PFSK-1 (cell line): Measurements from ENCODE around the gene SUDS3.

Experiments
- FOXP2 ChIP-seq: optimal IDR thresholded peaks from 2 replicates; pipeline ENCODE3; 2011; ENCODE audit warnings: borderline replicate concordance, control low read depth, inconsistent platforms; ENCODE audit not compliant: insufficient read depth; ENCODE audit errors: extremely low read length, extremely low read depth
- TAF1 ChIP-seq: IDR thresholded peaks from 2 replicates; pipeline ENCODE4 v1.6.1; 2012; ENCODE audit warnings: low read length, control low read depth, borderline replicate concordance; ENCODE audit not compliant: insufficient read depth

SUDS3 gene

DNA sequence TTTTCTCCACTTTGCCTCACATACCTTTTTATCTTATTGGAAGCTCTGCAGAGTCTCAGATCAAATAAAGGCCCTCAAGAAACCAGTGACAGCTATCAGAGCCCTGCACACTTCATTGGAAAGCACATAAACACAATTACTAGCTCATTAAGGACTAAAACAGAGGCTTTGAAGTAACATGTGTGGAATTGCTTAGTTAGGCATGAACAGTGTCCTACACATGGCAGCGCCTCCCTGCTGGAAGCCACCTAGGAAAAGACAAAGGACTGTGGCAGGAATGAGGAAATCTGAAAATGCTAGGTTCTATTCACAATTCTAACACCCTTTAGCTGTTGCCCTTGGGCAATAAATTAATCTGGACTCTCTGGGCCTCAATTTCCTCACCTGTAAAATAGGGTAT, 89.4 kb downstream of the SUDS3 start:
- TF ChIP-seq TAF1 (no peak), FOXP2 (no peak)
